ENCODE results near the gene BABAM2.
"Not testable (repeated sequence)": the region's sequence is repeated elsewhere in the genome, so short reads cannot be mapped to it uniquely, and the experiment has no call there.

Gene BABAM2

DNA sequence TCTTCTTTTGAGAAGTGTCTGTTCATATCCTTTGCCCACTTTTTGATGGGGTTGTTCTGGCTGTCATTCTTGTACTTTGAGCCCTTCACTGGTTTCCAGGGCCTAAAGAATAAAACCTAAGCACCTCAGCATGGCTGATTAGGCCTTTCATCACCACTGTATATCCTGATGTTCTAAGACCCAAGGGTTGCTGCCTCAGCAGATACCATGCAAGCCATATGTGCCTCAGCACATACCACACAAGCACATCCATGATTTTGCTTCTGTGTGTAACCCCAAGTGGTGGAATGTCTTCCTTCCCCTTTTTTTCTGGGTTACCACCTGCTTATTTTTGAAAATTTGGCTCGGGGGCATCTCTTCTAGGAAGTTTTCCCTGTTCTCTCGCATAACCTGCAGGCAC, 11.7 kb upstream of the BABAM2 start:
- no peak for FAIRE-seq
- no peak for DNase-seq (ENCODE audit: low spot score)

DNA sequence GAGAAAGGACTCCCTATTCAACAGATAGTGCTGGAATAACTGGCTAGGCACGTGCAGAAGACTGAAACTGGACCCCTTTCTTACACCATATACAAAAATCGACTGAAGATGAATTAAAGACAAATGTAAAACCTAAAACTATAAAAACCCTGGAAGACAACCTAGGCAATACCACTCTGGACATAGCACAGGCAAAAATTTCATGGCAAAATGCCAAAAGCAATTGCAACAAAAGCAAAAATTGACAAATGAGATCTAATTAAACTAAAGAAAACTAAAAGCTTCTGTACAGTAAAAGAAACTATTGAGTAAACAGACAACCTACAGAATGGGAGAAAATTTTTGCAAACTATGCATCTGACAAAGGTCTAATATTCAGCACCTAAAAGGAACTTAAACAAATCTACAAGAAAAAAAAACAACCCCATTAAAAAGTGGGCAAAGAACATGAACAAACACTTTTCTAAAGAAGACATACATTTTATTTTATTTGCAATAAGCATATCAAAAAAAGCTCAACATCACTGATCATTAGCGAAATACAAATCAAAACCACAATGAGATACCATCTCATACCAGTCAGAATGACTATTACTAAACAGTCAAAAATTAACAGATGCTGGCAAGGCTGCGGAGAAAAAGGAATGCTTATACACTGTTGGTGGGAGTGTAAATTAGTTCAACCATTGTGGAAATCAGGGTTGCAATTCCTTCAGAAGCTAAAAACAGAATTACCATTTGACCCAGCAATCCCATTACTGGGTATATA, 8.5 kb upstream of the BABAM2 start:
- DNase-seq (ENCODE audit: low spot score) (peak; percentile 90), FAIRE-seq (peak; percentile 99)

DNA sequence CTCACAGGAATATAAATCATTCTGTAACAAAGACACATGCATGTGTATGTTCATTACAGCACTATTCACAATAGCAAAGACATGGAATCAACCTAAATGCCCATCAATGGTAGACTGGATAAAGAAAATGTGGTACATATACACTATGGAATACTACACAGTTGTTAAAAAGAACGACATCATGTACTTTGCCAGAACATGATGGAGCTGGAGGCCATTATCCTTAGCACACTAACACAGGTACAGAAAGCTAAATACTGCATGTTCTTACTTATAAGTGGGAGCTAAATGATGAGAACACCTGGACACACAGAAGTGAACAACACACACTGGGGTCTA, 8.0 kb upstream of the BABAM2 start:
- DNase-seq (ENCODE audit: low spot score); FAIRE-seq: not testable (repeated sequence)

- FAIRE-seq: peak; percentile 7
- peak; percentile 65 for DNase-seq (ENCODE audit: low spot score)
Measured at GRCh38 chr2:27884601-27885000, 5.9 kb upstream of the BABAM2 start.

GRCh38 chr2:27885234-27885633, 5.3 kb upstream of the BABAM2 start:
- FAIRE-seq (peak; percentile 87), DNase-seq (ENCODE audit: low spot score) (peak; percentile 75)

GRCh38 chr2:27885661-27886060, 4.9 kb upstream of the BABAM2 start:
- FAIRE-seq (no peak), DNase-seq (ENCODE audit: low spot score) (no peak)

GRCh38 chr2:27886322-27886721, 4.2 kb upstream of the BABAM2 start:
- DNase-seq (ENCODE audit: low spot score) (no peak), FAIRE-seq (no peak)

DNA sequence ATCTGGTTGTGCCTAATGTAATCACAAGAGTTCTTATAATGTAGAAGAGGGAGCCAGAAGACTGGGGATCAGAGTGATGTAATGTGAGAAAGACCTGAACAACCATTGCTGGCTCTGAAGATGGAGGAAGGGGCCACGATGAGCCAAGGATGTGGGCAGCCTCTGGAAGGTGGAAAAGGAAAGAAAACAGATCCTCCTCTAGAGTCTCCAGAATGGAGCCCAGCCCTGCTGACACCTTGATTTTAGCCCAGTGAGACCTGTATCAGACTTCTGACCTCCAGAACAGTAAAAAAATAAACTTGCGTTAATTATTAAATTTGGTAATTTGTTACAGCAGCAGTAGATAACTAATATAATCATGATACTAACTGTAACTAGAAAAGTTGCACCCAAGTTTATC, 3.4 kb upstream of the BABAM2 start:
- FAIRE-seq (no peak), DNase-seq (ENCODE audit: low spot score) (no peak)

GRCh38 chr2:27887830-27888229, 2.7 kb upstream of the BABAM2 start:
- FAIRE-seq: no peak
- no peak for DNase-seq (ENCODE audit: low spot score)

DNA sequence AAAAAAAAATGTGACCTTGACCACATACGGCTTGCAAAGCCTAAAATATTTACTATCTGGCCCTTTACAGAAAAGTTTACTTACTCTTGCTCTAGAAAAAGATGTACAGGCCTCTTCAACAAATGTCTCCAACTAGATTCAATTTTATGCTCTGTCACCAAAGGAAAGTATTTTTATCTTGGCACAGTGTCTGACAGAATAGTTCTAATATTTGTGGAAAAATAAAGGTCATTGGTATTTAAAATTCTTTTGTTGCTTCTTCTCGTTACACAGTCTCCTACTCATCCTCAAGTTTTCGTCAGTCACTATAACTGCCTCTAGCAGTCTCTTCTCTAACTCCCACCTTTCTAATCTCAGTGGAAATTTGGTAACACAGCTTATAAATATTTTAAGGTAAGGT, 1.7 kb upstream of the BABAM2 start:
- FAIRE-seq (peak; percentile 65), DNase-seq (ENCODE audit: low spot score) (peak; percentile 37)

DNA sequence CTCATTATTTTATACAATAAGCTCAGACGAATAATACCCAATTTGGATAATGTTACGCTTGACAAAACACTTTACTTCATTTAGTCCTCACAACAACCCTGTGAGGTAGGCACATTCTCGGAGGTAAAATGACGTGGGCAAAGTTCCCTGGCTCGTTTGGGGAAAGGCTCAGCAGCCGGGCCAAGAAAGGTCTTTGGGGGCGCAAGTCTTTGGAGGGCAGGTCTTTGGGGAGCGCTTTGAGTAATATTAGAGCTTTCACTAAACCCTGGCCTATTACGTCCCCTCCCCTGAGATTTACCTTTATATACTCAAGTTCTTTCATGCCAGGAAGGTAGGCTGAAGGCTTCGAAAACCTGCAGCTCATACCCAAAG, 769 bp upstream of the BABAM2 start:
- no peak for FAIRE-seq

GRCh38 chr2:27890924-27891672, 569 bp downstream of the BABAM2 start:
- FAIRE-seq (no peak), DNase-seq (ENCODE audit: low spot score) (peak; percentile 49)

More for the DNA sequence above, 769 bp upstream of the BABAM2 start:
- DNase-seq (ENCODE audit: low spot score): peak; percentile 55

DNA sequence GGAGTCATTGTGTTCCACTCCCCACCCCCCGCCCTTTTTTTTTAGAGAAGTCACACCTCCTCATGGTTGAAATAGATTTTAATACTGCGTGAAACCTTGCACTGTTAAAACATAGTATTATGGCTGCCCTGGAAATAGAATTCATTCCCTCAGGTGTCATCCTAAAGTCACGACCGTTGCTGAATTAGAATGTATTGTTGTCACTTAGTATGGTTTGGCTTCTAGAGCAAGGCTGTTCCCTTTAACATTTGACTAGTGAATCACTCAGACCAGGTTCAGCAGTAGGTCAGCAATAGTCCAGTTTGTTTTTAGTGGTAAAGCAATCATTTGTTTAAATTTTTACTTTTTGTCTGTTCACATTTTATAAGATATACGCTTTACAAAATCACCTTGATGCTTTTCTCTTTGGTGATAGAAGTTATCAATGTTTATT, 1.2 kb downstream of the BABAM2 start:
- FAIRE-seq: peak; percentile 90
- DNase-seq (ENCODE audit: low spot score): peak; percentile 72

DNA sequence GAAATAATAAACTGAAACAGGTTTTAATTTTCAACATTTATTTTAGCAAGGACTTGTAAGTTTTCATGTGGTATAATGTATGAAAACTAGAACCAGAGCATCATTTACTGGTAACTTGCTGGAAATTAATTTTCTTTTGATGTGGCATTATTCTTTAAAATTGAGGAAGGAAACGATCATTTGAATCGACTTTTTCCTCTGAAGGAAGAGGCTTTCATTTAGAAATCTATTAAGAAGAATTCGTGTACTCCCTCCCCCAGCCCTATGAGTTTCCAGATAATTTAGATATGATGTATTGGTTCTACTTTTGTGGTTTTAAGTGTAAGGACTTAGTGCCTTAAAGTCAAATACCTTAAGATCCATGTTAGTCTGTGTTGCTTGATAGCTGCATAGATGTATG, 2.5 kb downstream of the BABAM2 start:
- FAIRE-seq: no peak
- no peak for DNase-seq (ENCODE audit: low spot score)

- DNase-seq (ENCODE audit: low spot score): no peak
- FAIRE-seq: no peak
Measured at GRCh38 chr2:27897717-27898116, 7.2 kb downstream of the BABAM2 start.

DNA sequence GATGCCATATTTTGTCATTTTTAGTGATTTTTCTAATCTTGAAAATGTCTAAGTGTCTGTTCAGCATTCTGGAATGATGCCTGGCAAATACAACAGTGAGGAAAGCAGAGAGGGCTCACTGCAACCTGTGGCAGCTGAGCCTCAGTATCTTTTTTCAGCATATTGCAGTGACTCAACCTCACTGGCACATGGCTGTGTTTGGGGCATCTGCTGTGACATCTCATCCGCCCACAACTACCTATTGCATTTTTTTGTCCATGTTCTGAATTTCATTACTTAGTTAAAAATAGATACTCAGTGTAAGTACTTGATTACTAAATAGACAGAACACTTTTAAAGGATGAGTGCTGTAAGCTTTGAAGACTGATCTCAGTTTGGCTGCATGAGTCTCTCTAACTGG, 10.7 kb downstream of the BABAM2 start:
- peak; percentile 47 for FAIRE-seq
- DNase-seq (ENCODE audit: low spot score): no peak

GRCh38 chr2:27902098-27902497, 11.6 kb downstream of the BABAM2 start:
- DNase-seq (ENCODE audit: low spot score): no peak
- FAIRE-seq: no peak

GRCh38 chr2:27903018-27903417, 12.5 kb downstream of the BABAM2 start:
- DNase-seq (ENCODE audit: low spot score) (no peak), FAIRE-seq (no peak)

DNA sequence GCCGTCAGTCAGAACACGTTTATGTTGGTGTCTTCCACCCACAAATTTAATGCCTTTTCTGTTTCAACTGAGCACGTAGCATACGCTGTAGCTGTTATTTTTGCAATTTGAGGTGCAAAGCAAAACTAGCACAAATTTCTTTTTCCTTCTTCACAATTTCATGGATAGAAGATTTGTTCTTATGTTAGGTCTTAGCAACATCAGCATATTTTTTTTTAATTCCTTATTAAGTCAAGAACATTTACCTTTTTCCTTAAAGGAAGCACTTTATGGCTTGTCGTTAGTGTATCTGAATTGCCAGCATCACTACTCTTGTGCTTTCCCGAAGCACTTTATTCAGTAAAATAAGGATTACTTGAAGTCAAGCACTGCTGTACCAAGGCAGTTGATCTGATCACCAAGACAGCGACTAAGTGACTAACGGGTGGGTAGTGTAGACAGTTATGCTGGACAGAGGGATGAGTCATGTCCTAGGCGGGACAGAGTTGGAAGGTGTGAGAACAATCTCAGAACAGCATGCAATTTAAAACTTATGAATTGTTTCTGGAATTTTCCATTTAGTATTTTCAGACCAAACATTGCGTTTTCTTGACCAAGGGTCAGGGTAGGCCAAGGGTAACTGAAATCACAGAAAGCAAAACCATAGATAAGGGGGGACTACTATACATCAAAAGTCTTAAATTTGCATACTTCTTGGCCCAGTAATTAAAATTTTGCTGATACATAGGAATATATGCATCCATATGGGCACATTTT, 13.3 kb downstream of the BABAM2 start:
- DNase-seq (ENCODE audit: low spot score) (peak; percentile 77), FAIRE-seq (peak; percentile 80)

GRCh38 chr2:27904405-27904665, 13.8 kb downstream of the BABAM2 start:
- FAIRE-seq (no peak), DNase-seq (ENCODE audit: low spot score) (no peak)

- DNase-seq (ENCODE audit: low spot score): no peak
- FAIRE-seq: no peak
Measured at GRCh38 chr2:27906074-27906473, 15.5 kb downstream of the BABAM2 start.

- FAIRE-seq (no peak), DNase-seq (ENCODE audit: low spot score) (peak; percentile 20)
Measured at GRCh38 chr2:27907547-27907946, 17.0 kb downstream of the BABAM2 start.

All from RCC 7860 (cell line).